ENCODE measurements around the gene KDM6B. TPM values are rescaled to one million over a fixed set of nuclear protein-coding genes. Genes with fewer than 3 reads are reported as not detected.

The KDM6B gene
- total and polyA plus RNA-seq, 9 of the 15 experiments (the other 6 are each of a cell fraction or from before 2014, with no cell fraction given), result 0.01 to 22.9 (median 2.2) TPM

GRCh38 chr17:7850701-7851437 lies 16.9 kb downstream of the KDM6B start:
- in situ Hi-C loops (cut with MboI), result no loop called here
- no peak for DNase-seq (ENCODE audit: extremely low read depth in 1 of 4, low spot score in 3 of 4)
- no peak overlapping the region for H3K9ac ChIP-seq (ENCODE audit: insufficient read depth in 1 of 2, low read depth in 2 of 2, low read length in 2 of 2)
- H3K9me1 ChIP-seq (ENCODE audit: control insufficient read depth, insufficient read depth, low read length), result no peaks in the 10 kb centered on the region
- ChIA-PET CTCF (ENCODE audit: low intra/inter-chr PET ratio) (interaction anchor here (1.3 kb wide), 1 partner anchor 29 kb away, joined by 8 read pairs; no protein-coding TSS in a partner anchor), POLR2A (interaction anchor here (1.0 to 1.4 kb wide), 3 partner anchors 9 to 20 kb away, joined by 4 to 8 read pairs (median 4); no protein-coding TSS in a partner anchor)
- no peak overlapping the region for H3K4me3 ChIP-seq
- no TSS peak for BruUV-seq (replicated peaks)
- no peaks in the 10 kb centered on the region for H4K20me1 ChIP-seq (replicated peaks; ENCODE audit: control insufficient read depth, insufficient read depth, low read length)
- H3K79me2 ChIP-seq (ENCODE audit: control insufficient read depth, insufficient read depth, low read length), result peaks cover 3% of the 10 kb centered on the region; the same call in 1 of the 3 replicates
- 0 out of 2 replicates have a peak, but pooled peaks have one; percentile 57 for TF ChIP-seq ZKSCAN1 (IDR thresholded peaks at IDR 0.05; ENCODE audit: low read depth, low read length)
- no peak for TF ChIP-seq FOSL1 (tag; conservative IDR thresholded peaks at IDR 0.05)
- no peak for TF ChIP-seq MEF2D (tag; conservative IDR thresholded peaks at IDR 0.05; ENCODE audit: low read depth)
- TF ChIP-seq DDX20 (tag; IDR thresholded peaks at IDR 0.05; ENCODE audit: low read depth), result no peak
- no peak for TF ChIP-seq ZNF277 (CRISPR knock-in tag; IDR thresholded peaks at IDR 0.05; ENCODE audit: borderline replicate concordance)
- TF ChIP-seq CBX1 (IDR thresholded peaks at IDR 0.05; ENCODE audit: low read depth), result no peak
- ATAC-seq, result no peak
- H3K27me3 ChIP-seq (ENCODE audit: control insufficient read depth in 2 of 2, insufficient read depth in 2 of 2, low read length in 2 of 2), result no peaks in the 10 kb centered on the region
- no peak overlapping the region for H3K27ac ChIP-seq (ENCODE audit: extremely low read depth, low read depth, low read length)
- no peaks in the 10 kb centered on the region for H3K9me3 ChIP-seq (replicated peaks; ENCODE audit: control insufficient read depth, insufficient read depth, low read depth, low read length)
- H3K4me1 ChIP-seq (replicated peaks in 1 of 2; ENCODE audit: control insufficient read depth in 2 of 2, insufficient read depth in 2 of 2, low read length in 2 of 2), result peaks cover 0 to 30% of the 10 kb centered on the region in 2 experiments; a peak in 2 of 5 replicates
- 97% methylated on average over 10 of the region's 17 CpGs for WGBS (ENCODE audit: insufficient coverage, low coverage, missing lambda C conversion rate)
- peaks cover 62% of the 10 kb centered on the region; the same call in 2 of the 3 replicates for H3K36me3 ChIP-seq (ENCODE audit: control insufficient read depth, insufficient read depth, low read length)
- intact Hi-C loops (cut with micrococcal nuclease), result loop anchor here (10.0 kb wide), 1 partner anchor 106 kb away; no protein-coding TSS in a partner anchor
- H2AFZ ChIP-seq (ENCODE audit: low read depth, low read length), result no peak overlapping the region
- no peak for FAIRE-seq
- H3K4me2 ChIP-seq (ENCODE audit: insufficient read depth, low read length), result no peak overlapping the region

Data from K562 (cell line).